ENCODE measurements around the gene CIP2A. TPM values are rescaled to one million over a fixed set of nuclear protein-coding genes. Genes with fewer than 3 reads are reported as not detected.

Gene CIP2A
- total and polyA plus RNA-seq, 2 of the 8 experiments (the other 6 are each of a cell fraction or from before 2014, with no cell fraction given), result 11.9 to 38.0 TPM

DNA sequence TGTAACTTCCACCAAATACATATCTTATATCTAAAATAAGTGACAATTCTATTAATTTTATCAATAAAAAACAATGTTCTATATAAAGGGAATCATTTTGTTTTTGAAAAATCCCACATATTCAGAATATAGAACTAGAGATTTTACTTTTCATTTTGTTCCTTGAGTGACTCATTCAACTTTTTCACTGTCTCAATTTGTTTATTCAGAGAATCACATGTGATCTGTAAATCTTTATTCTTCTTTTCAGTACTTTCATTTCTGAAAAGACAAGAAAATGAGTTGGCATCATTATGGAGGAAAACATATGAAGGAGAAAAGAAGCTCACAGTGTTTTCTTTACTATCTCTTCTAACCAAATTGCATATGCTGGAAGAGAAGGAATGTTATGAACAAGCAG is 35.0 kb downstream of the CIP2A start:
- no peak for FAIRE-seq
- CTCF ChIA-PET (ENCODE audit: partially characterized antibody), result interaction anchor here (0.6 to 5.3 kb wide), 10 partner anchors 10 to 930 kb away, joined by 3 to 91 read pairs (median 8); no protein-coding TSS in a partner anchor

More for the DNA sequence above, 35.0 kb downstream of the CIP2A start:
- Histone ChIP-seq H4K8ac (ENCODE audit: extremely low read depth, insufficient read depth, low read length) (no peak overlapping the region), H3K4me1 (replicated peaks in 1 of 4; ENCODE audit: control insufficient read depth in 3 of 4, insufficient read depth in 4 of 4, low read length in 3 of 4) (no peaks in the 10 kb centered on the region), H3K4me2 (ENCODE audit: insufficient read depth in 1 of 2, low read depth in 2 of 2, low read length in 2 of 2) (no peak overlapping the region), H3K9ac (replicated peaks in 1 of 4; ENCODE audit: extremely low read depth in 1 of 4, low read depth in 3 of 4, low read length in 3 of 4) (no peak overlapping the region), H3K23me2 (ENCODE audit: low read depth, low read length) (no peaks in the 10 kb centered on the region), H3K79me1 (ENCODE audit: low read depth, low read length) (no peaks in the 10 kb centered on the region), H3K36me3 (ENCODE audit: control insufficient read depth in 2 of 4, insufficient read depth in 4 of 4, low read length in 3 of 4) (peaks cover 0 to 65% (median 17%) of the 10 kb centered on the region in 4 experiments), H3K18ac (ENCODE audit: extremely low read depth, low read length) (no peak overlapping the region), H2AK5ac (ENCODE audit: low read depth, low read length) (no peak overlapping the region), H3K79me2 (ENCODE audit: control insufficient read depth in 1 of 2, insufficient read depth in 2 of 2, low read length in 2 of 2) (no peaks in the 10 kb centered on the region), H2BK120ac (replicated peaks; ENCODE audit: low read depth, low read length) (no peak overlapping the region), H2BK12ac (ENCODE audit: low read depth, low read length) (no peak overlapping the region), H2AFZ (ENCODE audit: low read length) (no peak overlapping the region), H3K14ac (ENCODE audit: insufficient read length) (no peak overlapping the region), H3K9me3 (ENCODE audit: insufficient read depth in 2 of 2, low read depth in 1 of 2, low read length in 1 of 2) (no peaks in the 10 kb centered on the region), H2BK5ac (ENCODE audit: low read depth, low read length) (no peak overlapping the region), H3K27ac (ENCODE audit: low read depth, low read length) (no peak overlapping the region), H3K4me3 (ENCODE audit: extremely low read depth in 1 of 4, insufficient read depth in 2 of 4, low read depth in 3 of 4, low read length in 4 of 4) (no peak overlapping the region), H3K56ac (replicated peaks; ENCODE audit: insufficient read length, low read depth, low read length) (no peak overlapping the region), H4K20me1 (replicated peaks in 1 of 2; ENCODE audit: control insufficient read depth in 1 of 2, insufficient read depth in 2 of 2, low read length in 2 of 2) (no peaks in the 10 kb centered on the region), H2BK20ac (ENCODE audit: low read length) (no peak overlapping the region), H4K91ac (replicated peaks; ENCODE audit: insufficient read length, low read length) (no peak overlapping the region), H2BK15ac (ENCODE audit: low read length) (no peak overlapping the region), H4K5ac (ENCODE audit: insufficient read length, low read depth, low read length) (no peak overlapping the region), H3K27me3 (replicated peaks in 1 of 4; ENCODE audit: control insufficient read depth in 3 of 4, extremely low read depth in 1 of 4, insufficient read depth in 3 of 4, low read length in 3 of 4) (no peaks in the 10 kb centered on the region), H3K23ac (ENCODE audit: insufficient read length) (no peak overlapping the region), H3K4ac (replicated peaks; ENCODE audit: insufficient read length, low read depth, low read length) (no peak overlapping the region)
- no peak for DNase-seq (ENCODE audit: low read depth in 1 of 2, low spot score in 2 of 2)
- TF ChIP-seq EP300 (IDR thresholded peaks at IDR 0.05; ENCODE audit: borderline replicate concordance in 1 of 2, low read depth in 2 of 2, low read length in 2 of 2) (no peak), SIN3A (conservative IDR thresholded peaks at IDR 0.05 in 1 of 2, IDR thresholded peaks at IDR 0.05 in 1 of 2; ENCODE audit: low read depth in 1 of 2, low read length in 2 of 2) (no peak), USF2 (IDR thresholded peaks at IDR 0.05; ENCODE audit: low read length) (no peak)
- POLR2A ChIA-PET (ENCODE audit: partially characterized antibody), result no interaction called here
